Loucy (cell line): Measurements from ENCODE around the gene SUCLG1.
"Not testable (repeated sequence)": the region's sequence is repeated elsewhere in the genome, so short reads cannot be mapped to it uniquely, and the experiment has no call there.

Experiments used
- H2AFZ ChIP-seq: fragments of 200-600 bp; sonication (generic); 2 replicates; pipeline ENCODE4 v1.6.0; 2016; ENCODE audit warnings: antibody characterized with exemption, mild to moderate bottlenecking, low read length, moderate library complexity
- H3F3A ChIP-seq: fragments of 200-600 bp; 2 replicates; pipeline ENCODE4 v1.6.0; 2016; ENCODE audit warnings: antibody characterized with exemption, low read depth, mild to moderate bottlenecking
- H3K27me3 ChIP-seq: fragments of 200-600 bp; sonication (generic); 2 replicates; pipeline ENCODE4 v1.6.1; 2014; ENCODE audit warnings: low read length, mild to moderate bottlenecking; ENCODE audit not compliant: insufficient read depth, poor library complexity, severe bottlenecking
- H3K36me3 ChIP-seq: fragments of 200-600 bp; sonication (generic); 2 replicates; pipeline ENCODE4 v1.6.1; 2016; ENCODE audit warnings: low read length; ENCODE audit not compliant: insufficient read depth
- H3K4me1 ChIP-seq: fragments of 200-600 bp; sonication (generic); 2 replicates; pipeline ENCODE4 v1.5.1; 2014; ENCODE audit warnings: low read length, mild to moderate bottlenecking; ENCODE audit not compliant: insufficient read depth, poor library complexity, severe bottlenecking
- H3K4me2 ChIP-seq: fragments of 200-600 bp; sonication (generic); 2 replicates; pipeline ENCODE4 v1.6.0; 2014; ENCODE audit warnings: antibody characterized with exemption, low read length, low read depth, mild to moderate bottlenecking; ENCODE audit not compliant: poor library complexity, severe bottlenecking
- H3K4me3 ChIP-seq: fragments of 200-600 bp; sonication (generic); 2 replicates; pipeline ENCODE4 v1.5.1; 2014; ENCODE audit warnings: low read length, mild to moderate bottlenecking, mixed read lengths; ENCODE audit not compliant: poor library complexity, severe bottlenecking
- H3K79me2 ChIP-seq: fragments of 200-600 bp; sonication (generic); 2 replicates; pipeline ENCODE4 v1.6.1; 2014; ENCODE audit warnings: low read length; ENCODE audit not compliant: insufficient read depth
- H3K9ac ChIP-seq: fragments of 200-600 bp; sonication (generic); 2 replicates; pipeline ENCODE4 v1.6.0; 2014; ENCODE audit warnings: mild to moderate bottlenecking, low read depth, low read length, moderate library complexity; ENCODE audit not compliant: poor library complexity, severe bottlenecking
- H3K9me2 ChIP-seq: fragments of 200-600 bp; sonication (generic); replicated peaks from 2 replicates; pipeline ENCODE4 v1.6.1; 2016; ENCODE audit warnings: low read depth, low read length, mixed read lengths
- H3K9me3 ChIP-seq: fragments of 200-600 bp; sonication (generic); 2 replicates; pipeline ENCODE4 v1.6.1; 2014; ENCODE audit warnings: mild to moderate bottlenecking, antibody characterized with exemption, low read length, low read depth; ENCODE audit not compliant: insufficient read depth
- H4K20me1 ChIP-seq: fragments of 200-600 bp; sonication (generic); 2 replicates; pipeline ENCODE4 v1.6.0; 2014; ENCODE audit warnings: antibody characterized with exemption, low read length, mild to moderate bottlenecking; ENCODE audit not compliant: insufficient read depth, poor library complexity, severe bottlenecking
- EZH2phosphoT487 ChIP-seq: fragments of 200-600 bp; IDR thresholded peaks from 2 replicates; pipeline ENCODE4 v1.6.1; 2018; ENCODE audit warnings: antibody characterized with exemption, mild to moderate bottlenecking, moderate library complexity, borderline replicate concordance
- TF ChIP-seq, protein P1 (sequence below): fragments of 200-600 bp; sonication (generic); conservative IDR thresholded peaks from 2 replicates; pipeline ENCODE4 v1.5.1; 2014; ENCODE audit warnings: mild to moderate bottlenecking, antibody characterized with exemption, low read length

The SUCLG1 gene

DNA sequence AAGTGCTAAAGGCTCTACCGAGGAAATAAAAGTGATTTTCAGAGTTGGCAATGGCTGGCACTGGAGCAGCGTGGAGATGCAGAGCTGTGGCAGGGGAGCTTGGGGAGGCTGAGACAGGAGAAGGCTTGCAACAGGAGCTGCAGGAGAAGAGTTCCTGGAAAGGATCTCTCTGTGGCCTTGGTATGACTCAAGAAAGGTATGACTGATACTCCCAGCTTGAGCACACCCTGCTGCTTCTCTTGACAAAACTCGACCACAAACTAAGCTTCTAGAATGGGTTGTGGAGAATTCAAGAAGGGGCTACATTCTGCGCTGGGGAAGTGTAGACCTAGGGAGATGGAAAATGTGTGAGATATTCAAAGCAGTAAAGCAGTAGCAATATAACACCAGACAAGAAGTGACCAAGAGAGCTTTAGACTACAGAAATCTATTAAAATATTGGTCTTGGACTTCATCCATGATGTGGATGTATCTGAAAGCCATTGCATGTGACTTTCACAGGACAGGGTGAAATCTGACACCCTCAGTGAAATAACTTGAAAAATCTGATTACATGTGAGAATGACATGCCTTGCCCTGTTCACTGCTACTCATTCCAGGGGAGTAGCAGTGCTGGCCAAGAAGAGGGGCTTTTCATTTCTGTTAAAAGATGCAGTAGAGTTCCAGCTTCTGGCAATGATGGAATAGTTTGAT, 41.5 kb downstream of the SUCLG1 start:
- no peaks in the 10 kb centered on the region for H3K27me3 ChIP-seq

GRCh38 chr2:84409531-84409930, 49.5 kb downstream of the SUCLG1 start:
- no peak overlapping the region for H3K9ac ChIP-seq
- no peak for TF ChIP-seq EZH2phosphoT487
- TF ChIP-seq, protein P1, sequence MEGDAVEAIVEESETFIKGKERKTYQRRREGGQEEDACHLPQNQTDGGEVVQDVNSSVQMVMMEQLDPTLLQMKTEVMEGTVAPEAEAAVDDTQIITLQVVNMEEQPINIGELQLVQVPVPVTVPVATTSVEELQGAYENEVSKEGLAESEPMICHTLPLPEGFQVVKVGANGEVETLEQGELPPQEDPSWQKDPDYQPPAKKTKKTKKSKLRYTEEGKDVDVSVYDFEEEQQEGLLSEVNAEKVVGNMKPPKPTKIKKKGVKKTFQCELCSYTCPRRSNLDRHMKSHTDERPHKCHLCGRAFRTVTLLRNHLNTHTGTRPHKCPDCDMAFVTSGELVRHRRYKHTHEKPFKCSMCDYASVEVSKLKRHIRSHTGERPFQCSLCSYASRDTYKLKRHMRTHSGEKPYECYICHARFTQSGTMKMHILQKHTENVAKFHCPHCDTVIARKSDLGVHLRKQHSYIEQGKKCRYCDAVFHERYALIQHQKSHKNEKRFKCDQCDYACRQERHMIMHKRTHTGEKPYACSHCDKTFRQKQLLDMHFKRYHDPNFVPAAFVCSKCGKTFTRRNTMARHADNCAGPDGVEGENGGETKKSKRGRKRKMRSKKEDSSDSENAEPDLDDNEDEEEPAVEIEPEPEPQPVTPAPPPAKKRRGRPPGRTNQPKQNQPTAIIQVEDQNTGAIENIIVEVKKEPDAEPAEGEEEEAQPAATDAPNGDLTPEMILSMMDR: no peak
- H3K9me2 ChIP-seq: no peaks in the 10 kb centered on the region
- no peaks in the 10 kb centered on the region for H3K79me2 ChIP-seq
- no peaks in the 10 kb centered on the region for H3K36me3 ChIP-seq
- H3K4me2 ChIP-seq: no peak overlapping the region
- H3K27me3 ChIP-seq: peaks cover 4% of the 10 kb centered on the region
- no peaks in the 10 kb centered on the region for H4K20me1 ChIP-seq
- no peak overlapping the region for H2AFZ ChIP-seq
- H3K4me1 ChIP-seq: no peaks in the 10 kb centered on the region
- no peak overlapping the region for H3K4me3 ChIP-seq
- no peaks in the 10 kb centered on the region for H3F3A ChIP-seq
- H3K9me3 ChIP-seq: no peaks in the 10 kb centered on the region

More for the DNA sequence above, 41.5 kb downstream of the SUCLG1 start:
- no peak overlapping the region for H2AFZ ChIP-seq
- no peaks in the 10 kb centered on the region for H3K79me2 ChIP-seq
- no peaks in the 10 kb centered on the region for H4K20me1 ChIP-seq
- TF ChIP-seq, protein P1: no peak
- no peak for TF ChIP-seq EZH2phosphoT487
- H3F3A ChIP-seq: no peaks in the 10 kb centered on the region
- H3K4me1 ChIP-seq: no peaks in the 10 kb centered on the region
- H3K4me2 ChIP-seq: no peak overlapping the region
- no peaks in the 10 kb centered on the region for H3K9me3 ChIP-seq
- no peak overlapping the region for H3K4me3 ChIP-seq
- no peaks in the 10 kb centered on the region for H3K9me2 ChIP-seq
- H3K36me3 ChIP-seq: no peaks in the 10 kb centered on the region
- H3K9ac ChIP-seq: no peak overlapping the region

DNA sequence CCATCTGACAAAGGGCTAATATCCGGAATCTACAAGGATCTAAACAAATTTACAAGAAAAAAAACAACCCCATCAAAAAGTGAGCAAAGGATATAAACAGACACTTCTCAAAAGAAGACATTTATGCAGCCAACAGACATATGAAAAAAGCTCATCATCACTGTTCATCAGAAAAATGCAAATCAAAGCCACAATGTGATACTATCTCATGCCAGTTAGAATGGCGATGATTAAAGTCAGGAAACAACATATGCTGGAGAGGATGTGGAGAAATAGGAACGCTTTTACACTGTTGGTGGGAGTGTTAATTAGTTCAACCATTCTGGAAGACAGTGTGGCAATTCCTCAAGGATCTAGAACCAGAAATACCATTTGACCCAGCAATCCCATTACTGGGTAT, 57.0 kb downstream of the SUCLG1 start:
- not testable (repeated sequence) for H3K9me3 ChIP-seq, H3K4me3 ChIP-seq, H3K4me1 ChIP-seq, H4K20me1 ChIP-seq, H2AFZ ChIP-seq, H3K79me2 ChIP-seq, H3K27me3 ChIP-seq, H3F3A ChIP-seq, H3K9me2 ChIP-seq, H3K36me3 ChIP-seq, H3K9ac ChIP-seq, H3K4me2 ChIP-seq

DNA sequence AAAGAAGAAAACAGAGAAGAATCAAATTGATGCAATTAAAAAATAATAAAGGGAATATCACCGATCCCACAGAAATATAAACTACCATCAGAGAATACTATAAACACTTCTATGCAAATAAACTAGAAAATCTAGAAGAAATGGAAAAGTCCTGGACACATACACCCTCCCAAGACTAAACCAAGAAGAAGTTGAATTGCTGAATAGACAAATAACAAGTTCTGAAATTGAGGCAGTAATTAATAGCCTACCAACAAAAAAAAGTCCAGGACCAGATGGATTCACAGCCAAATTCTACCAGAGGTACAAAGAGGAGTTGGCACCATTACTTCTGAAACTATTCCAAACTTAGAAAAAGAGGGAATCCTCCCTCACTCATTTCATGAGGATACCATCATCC, 59.2 kb downstream of the SUCLG1 start:
- not testable (repeated sequence) for H3K36me3 ChIP-seq, H3K27me3 ChIP-seq, H3K4me3 ChIP-seq, H3K9ac ChIP-seq, H2AFZ ChIP-seq, H3F3A ChIP-seq, H4K20me1 ChIP-seq, H3K9me3 ChIP-seq, H3K4me2 ChIP-seq, H3K4me1 ChIP-seq, H3K79me2 ChIP-seq, H3K9me2 ChIP-seq
